Panc1 (cell line): Measurements from ENCODE around the gene PIEZO1. TPM values are rescaled to one million over a fixed set of nuclear protein-coding genes. Genes with fewer than 3 reads are reported as not detected.

ENCODE experiments used
- ATAC-seq: fragments of 200-7000 bp; cut with Tn5 transposase; 2 replicates; pipeline ENCODE4 v1.9.1; 2020; ENCODE audit warnings: mild to moderate bottlenecking, moderate library complexity
- BruUV-seq: library from RNA; stranded (reverse); fragments of 400-500 nt; replicated peaks from 2 replicates; lab custom pipeline; 2021; lab: Mats Ljungman, UMichigan
- CTCF ChIA-PET: fragments of 300-600 bp; sonication (Branson Sonifier 250); formaldehyde crosslinking; loops from one replicate; lab custom pipeline; 2022; ENCODE audit warnings: antibody characterized with exemption; lab: Charles Lee
- POLR2A ChIA-PET: fragments of 300-600 bp; sonication (Branson Sonifier 250); formaldehyde crosslinking; loops from one replicate; lab custom pipeline; 2022; ENCODE audit warnings: antibody characterized with exemption; lab: Charles Lee
- DNase-seq: peaks from one replicate; pipeline ENCODE4 v3.0.0-alpha.2; 2010; ENCODE audit warnings: low read depth, low spot score
- H3K27ac ChIP-seq: 2 replicates; pipeline ENCODE4 v1.5.1; 2011; ENCODE audit warnings: mild to moderate bottlenecking, low read length, inconsistent platforms
- H3K27me3 ChIP-seq: fragments of 200-500 bp; sonication (Bioruptor generic); 2 replicates; pipeline ENCODE4 v1.6.0; 2014; ENCODE audit warnings: low read length, inconsistent platforms; ENCODE audit not compliant: control insufficient read depth, insufficient read depth
- H3K36me3 ChIP-seq: fragments of 200-500 bp; sonication (Bioruptor generic); 2 replicates; pipeline ENCODE4 v1.5.1; 2014; ENCODE audit warnings: inconsistent platforms, mild to moderate bottlenecking, low read length, moderate library complexity; ENCODE audit not compliant: control insufficient read depth, insufficient read depth
- H3K4me1 ChIP-seq: 2 replicates; pipeline ENCODE4 v1.5.1; 2011; ENCODE audit warnings: inconsistent platforms, mild to moderate bottlenecking, low read length, moderate library complexity; ENCODE audit not compliant: control insufficient read depth, insufficient read depth
- H3K4me3 ChIP-seq, 2 experiments: 2 replicates each; pipeline ENCODE4 v1.5.1; 2011 to 2012; ENCODE audit warnings: low read depth in 2 of 2, low read length in 2 of 2, mild to moderate bottlenecking in 2 of 2, inconsistent platforms in 1 of 2, moderate library complexity in 1 of 2
- H3K9me3 ChIP-seq: fragments of 200-500 bp; sonication (Bioruptor generic); 2 replicates; pipeline ENCODE4 v1.5.1; 2014; ENCODE audit warnings: low read depth, mild to moderate bottlenecking, inconsistent platforms, low read length, moderate library complexity; ENCODE audit not compliant: control insufficient read depth, insufficient read depth
- POLR2AphosphoS5 ChIP-seq: IDR thresholded peaks from 2 replicates; pipeline ENCODE4 v1.6.1; 2012; ENCODE audit warnings: mild to moderate bottlenecking, low read depth, low read length, moderate library complexity
- SIN3A ChIP-seq: IDR thresholded peaks from 2 replicates; pipeline ENCODE4 v1.6.1; 2012; ENCODE audit warnings: low read depth, mild to moderate bottlenecking, low read length, moderate library complexity, borderline replicate concordance; ENCODE audit not compliant: insufficient read depth
- TCF7L2 ChIP-seq: IDR thresholded peaks from 2 replicates; pipeline ENCODE4 v1.6.1; 2011; ENCODE audit warnings: mild to moderate bottlenecking, low read depth, low read length, inconsistent platforms
- in situ Hi-C: cut with HindIII; loops from 2 replicates; pipeline ENCODE4 v1.10.0; 2016; ENCODE audit warnings: low sequenced_read_pairs, low pct_unique_long_range_greater_than_20kb
- intact Hi-C: fragments of 100-400 bp; cut with micrococcal nuclease; formaldehyde crosslinking; loops from one replicate; pipeline ENCODE4 v1.10.0; 2022; ENCODE audit not compliant: unreplicated experiment
- total RNA-seq: library from RNA; stranded (reverse); gene quantifications from one replicate; pipeline ENCODE4 v1.2.1, GENCODE V29; 2021; ENCODE audit not compliant: unreplicated experiment
- TF ChIP-seq, protein P1 (sequence below), 2 experiments: IDR thresholded peaks; 2 replicates each; pipeline ENCODE4 v1.6.1; 2011 to 2012; ENCODE audit warnings: low read depth in 2 of 2, control low read depth in 1 of 2, low read length in 1 of 2, mild to moderate bottlenecking in 1 of 2, moderate library complexity in 1 of 2; ENCODE audit not compliant: insufficient read depth in 1 of 2
- TF ChIP-seq, protein P2 (sequence below): fragments of 450-650 bp; IDR thresholded peaks from 2 replicates; pipeline ENCODE4 v1.5.1; 2017; ENCODE audit warnings: mild to moderate bottlenecking

The PIEZO1 gene
- total RNA-seq, 1 experiment from 2014 or later: 175 TPM

DNA sequence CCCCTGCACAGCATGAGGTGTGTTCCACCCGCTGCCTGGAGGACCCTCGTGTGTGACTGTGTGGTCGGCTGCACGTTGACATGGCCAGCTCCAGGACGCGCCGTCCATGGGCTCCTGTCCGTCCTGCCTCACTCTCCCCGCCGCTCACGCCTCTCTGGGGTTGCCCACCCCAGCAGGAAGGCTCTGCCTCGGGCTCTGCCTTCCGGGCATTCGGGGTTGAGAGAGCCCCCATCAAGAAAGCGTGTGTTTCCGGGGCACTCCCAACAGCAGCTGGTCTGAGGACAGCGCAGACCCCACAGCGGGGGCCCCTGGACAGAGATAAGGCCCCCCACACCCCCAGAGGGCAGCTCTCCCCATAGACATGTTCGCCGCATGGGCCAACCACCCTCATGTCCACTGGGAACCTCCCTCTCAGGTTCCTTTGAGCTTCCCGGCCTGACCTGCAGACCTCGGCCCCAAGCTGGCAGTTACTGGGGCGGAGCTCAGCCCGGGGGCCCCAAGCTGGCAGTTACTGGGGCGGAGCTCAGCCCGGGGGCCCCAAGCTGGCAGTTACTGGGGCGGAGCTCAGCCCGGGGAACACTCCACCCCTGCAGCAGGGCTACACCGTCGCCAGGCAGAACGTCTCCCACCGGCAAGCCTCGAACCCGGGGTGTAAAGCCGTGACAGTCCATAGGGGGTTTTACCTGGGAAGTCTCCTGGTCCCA lies 8.4 kb upstream of the PIEZO1 start:
- intact Hi-C loops: no loop called here
- Histone ChIP-seq H3K27me3 (no peaks in the 10 kb centered on the region), H3K4me3 (no peak overlapping the region), H3K9me3 (no peaks in the 10 kb centered on the region), H3K4me1 (peaks cover 3% of the 10 kb centered on the region; the same call in 1 of the 2 replicates), H3K27ac (no peak overlapping the region), H3K36me3 (no peaks in the 10 kb centered on the region)
- POLR2A ChIA-PET: interaction anchor here (1.2 kb wide), 1 partner anchor 8 kb away, joined by 11 read pairs; the partner anchor contains the start of gene PIEZO1
- in situ Hi-C loops: no loop called here
- BruUV-seq: no TSS peak
- TF ChIP-seq, protein P1, sequence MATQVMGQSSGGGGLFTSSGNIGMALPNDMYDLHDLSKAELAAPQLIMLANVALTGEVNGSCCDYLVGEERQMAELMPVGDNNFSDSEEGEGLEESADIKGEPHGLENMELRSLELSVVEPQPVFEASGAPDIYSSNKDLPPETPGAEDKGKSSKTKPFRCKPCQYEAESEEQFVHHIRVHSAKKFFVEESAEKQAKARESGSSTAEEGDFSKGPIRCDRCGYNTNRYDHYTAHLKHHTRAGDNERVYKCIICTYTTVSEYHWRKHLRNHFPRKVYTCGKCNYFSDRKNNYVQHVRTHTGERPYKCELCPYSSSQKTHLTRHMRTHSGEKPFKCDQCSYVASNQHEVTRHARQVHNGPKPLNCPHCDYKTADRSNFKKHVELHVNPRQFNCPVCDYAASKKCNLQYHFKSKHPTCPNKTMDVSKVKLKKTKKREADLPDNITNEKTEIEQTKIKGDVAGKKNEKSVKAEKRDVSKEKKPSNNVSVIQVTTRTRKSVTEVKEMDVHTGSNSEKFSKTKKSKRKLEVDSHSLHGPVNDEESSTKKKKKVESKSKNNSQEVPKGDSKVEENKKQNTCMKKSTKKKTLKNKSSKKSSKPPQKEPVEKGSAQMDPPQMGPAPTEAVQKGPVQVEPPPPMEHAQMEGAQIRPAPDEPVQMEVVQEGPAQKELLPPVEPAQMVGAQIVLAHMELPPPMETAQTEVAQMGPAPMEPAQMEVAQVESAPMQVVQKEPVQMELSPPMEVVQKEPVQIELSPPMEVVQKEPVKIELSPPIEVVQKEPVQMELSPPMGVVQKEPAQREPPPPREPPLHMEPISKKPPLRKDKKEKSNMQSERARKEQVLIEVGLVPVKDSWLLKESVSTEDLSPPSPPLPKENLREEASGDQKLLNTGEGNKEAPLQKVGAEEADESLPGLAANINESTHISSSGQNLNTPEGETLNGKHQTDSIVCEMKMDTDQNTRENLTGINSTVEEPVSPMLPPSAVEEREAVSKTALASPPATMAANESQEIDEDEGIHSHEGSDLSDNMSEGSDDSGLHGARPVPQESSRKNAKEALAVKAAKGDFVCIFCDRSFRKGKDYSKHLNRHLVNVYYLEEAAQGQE (IDR thresholded peaks at IDR 0.05; ENCODE audit: insufficient read depth in 1 of 2, low read depth in 2 of 2, low read length in 1 of 2): no peak
- TF ChIP-seq, protein P2, sequence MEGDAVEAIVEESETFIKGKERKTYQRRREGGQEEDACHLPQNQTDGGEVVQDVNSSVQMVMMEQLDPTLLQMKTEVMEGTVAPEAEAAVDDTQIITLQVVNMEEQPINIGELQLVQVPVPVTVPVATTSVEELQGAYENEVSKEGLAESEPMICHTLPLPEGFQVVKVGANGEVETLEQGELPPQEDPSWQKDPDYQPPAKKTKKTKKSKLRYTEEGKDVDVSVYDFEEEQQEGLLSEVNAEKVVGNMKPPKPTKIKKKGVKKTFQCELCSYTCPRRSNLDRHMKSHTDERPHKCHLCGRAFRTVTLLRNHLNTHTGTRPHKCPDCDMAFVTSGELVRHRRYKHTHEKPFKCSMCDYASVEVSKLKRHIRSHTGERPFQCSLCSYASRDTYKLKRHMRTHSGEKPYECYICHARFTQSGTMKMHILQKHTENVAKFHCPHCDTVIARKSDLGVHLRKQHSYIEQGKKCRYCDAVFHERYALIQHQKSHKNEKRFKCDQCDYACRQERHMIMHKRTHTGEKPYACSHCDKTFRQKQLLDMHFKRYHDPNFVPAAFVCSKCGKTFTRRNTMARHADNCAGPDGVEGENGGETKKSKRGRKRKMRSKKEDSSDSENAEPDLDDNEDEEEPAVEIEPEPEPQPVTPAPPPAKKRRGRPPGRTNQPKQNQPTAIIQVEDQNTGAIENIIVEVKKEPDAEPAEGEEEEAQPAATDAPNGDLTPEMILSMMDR: no peak
- TF ChIP-seq SIN3A: no peak
- no peak for TF ChIP-seq POLR2AphosphoS5
- TF ChIP-seq TCF7L2: no peak
- CTCF ChIA-PET: no interaction called here
- ATAC-seq (no peak), DNase-seq (no peak)

DNA sequence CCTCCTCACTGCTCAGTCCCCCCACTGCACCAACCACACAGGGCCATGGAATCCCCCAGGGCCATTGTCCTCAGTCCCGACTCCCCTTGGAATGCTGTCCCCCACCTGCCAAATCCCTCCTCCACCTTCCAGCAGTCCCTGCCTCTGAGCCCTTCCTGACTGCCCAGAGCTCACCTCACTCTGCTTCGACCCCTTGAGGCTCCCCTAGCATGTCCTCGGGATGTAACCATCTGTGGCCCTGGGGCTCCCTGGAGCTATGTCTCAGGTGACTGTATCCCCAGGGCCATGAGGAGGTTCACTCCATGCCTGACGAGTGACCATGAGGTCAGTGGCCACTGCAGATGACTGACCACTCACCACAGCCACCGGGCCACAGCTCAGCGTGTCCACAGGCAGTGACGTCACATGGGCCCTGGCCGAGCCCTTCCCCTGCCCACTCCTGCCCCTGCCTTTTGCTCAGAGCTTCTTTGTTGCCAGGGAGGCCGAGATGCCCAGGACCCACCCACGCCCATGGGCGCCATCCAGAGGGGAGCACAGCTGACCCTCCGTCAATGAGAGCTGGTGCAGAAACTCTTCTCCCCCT lies 7.7 kb upstream of the PIEZO1 start:
- no peak overlapping the region for H3K27ac ChIP-seq
- H3K9me3 ChIP-seq: no peaks in the 10 kb centered on the region
- H3K4me3 ChIP-seq: no peak overlapping the region
- intact Hi-C loops (no loop called here), in situ Hi-C loops (no loop called here)
- no TSS peak for BruUV-seq
- DNase-seq (no peak), ATAC-seq (no peak; the same call in 1 of the 2 replicates)
- H3K27me3 ChIP-seq: no peaks in the 10 kb centered on the region
- TF ChIP-seq, protein P2: no peak
- TF ChIP-seq, protein P1 (IDR thresholded peaks at IDR 0.05; ENCODE audit: insufficient read depth in 1 of 2, low read depth in 2 of 2, low read length in 1 of 2): no peak
- TF ChIP-seq POLR2AphosphoS5 (no peak), SIN3A (no peak), TCF7L2 (no peak)
- POLR2A ChIA-PET: no interaction called here
- CTCF ChIA-PET: no interaction called here
- peaks cover 3% of the 10 kb centered on the region; the same call in 1 of the 2 replicates for H3K4me1 ChIP-seq
- no peaks in the 10 kb centered on the region for H3K36me3 ChIP-seq
